Measurements from ENCODE around the gene ZNF354B. TPM values are rescaled to one million over a fixed set of nuclear protein-coding genes. Genes with fewer than 3 reads are reported as not detected.

The ZNF354B gene
- total and polyA plus RNA-seq, 2 of the 13 experiments (the other 11 are each of a cell fraction or from before 2014, with no cell fraction given): 7.8 to 10.3 TPM

DNA sequence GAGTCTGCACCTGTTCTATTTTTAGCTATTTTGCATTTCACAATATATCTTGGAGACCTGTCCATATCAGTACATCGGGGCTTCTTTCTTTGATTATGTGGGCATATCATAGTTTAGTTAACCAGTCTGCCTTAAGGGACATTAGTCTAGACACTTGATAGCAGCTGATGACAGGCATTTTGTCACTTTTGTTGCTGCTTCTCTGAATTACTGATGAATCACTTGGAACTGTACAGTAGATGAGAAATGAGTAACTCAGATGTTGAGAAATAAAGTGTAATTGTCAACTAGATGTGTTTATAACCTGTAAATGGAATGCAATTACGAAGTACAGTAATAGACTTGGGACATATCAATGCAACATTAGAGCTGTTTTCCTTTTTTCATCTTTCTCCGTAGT, 43.1 kb downstream of the ZNF354B start:
- 34% methylated on average over 3 of the region's 3 CpGs for WGBS (ENCODE audit: low lambda C conversion rate)
- TF ChIP-seq, protein P1, sequence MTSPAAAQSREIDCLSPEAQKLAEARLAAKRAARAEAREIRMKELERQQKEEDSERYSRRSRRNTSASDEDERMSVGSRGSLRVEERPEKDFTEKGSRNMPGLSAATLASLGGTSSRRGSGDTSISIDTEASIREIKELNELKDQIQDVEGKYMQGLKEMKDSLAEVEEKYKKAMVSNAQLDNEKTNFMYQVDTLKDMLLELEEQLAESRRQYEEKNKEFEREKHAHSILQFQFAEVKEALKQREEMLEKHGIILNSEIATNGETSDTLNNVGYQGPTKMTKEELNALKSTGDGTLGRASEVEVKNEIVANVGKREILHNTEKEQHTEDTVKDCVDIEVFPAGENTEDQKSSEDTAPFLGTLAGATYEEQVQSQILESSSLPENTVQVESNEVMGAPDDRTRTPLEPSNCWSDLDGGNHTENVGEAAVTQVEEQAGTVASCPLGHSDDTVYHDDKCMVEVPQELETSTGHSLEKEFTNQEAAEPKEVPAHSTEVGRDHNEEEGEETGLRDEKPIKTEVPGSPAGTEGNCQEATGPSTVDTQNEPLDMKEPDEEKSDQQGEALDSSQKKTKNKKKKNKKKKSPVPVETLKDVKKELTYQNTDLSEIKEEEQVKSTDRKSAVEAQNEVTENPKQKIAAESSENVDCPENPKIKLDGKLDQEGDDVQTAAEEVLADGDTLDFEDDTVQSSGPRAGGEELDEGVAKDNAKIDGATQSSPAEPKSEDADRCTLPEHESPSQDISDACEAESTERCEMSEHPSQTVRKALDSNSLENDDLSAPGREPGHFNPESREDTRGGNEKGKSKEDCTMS (CRISPR knock-in tag; conservative IDR thresholded peaks at IDR 0.05): no peak
- TF ChIP-seq ZNF232 (CRISPR knock-in tag; IDR thresholded peaks at IDR 0.05; ENCODE audit: borderline replicate concordance) (no peak), ZNF3 (CRISPR knock-in tag; IDR thresholded peaks at IDR 0.05) (no peak), JARID2 (CRISPR knock-in tag; IDR thresholded peaks at IDR 0.05; ENCODE audit: insufficient replicate concordance) (no peak), ZNF503 (CRISPR knock-in tag; IDR thresholded peaks at IDR 0.05) (no peak), SMAD9 (CRISPR knock-in tag; IDR thresholded peaks at IDR 0.05) (no peak), ZNF749 (CRISPR knock-in tag; IDR thresholded peaks at IDR 0.05; ENCODE audit: borderline replicate concordance) (no peak), ZSCAN31 (CRISPR knock-in tag; IDR thresholded peaks at IDR 0.05; ENCODE audit: low read depth) (no peak), ZMYM2 (CRISPR knock-in tag; IDR thresholded peaks at IDR 0.05) (no peak), ZNF230 (CRISPR knock-in tag; IDR thresholded peaks at IDR 0.05) (no peak), KDM4B (CRISPR knock-in tag; IDR thresholded peaks at IDR 0.05) (no peak), ATM (IDR thresholded peaks at IDR 0.05; ENCODE audit: borderline replicate concordance) (no peak), ZFP90 (CRISPR knock-in tag; IDR thresholded peaks at IDR 0.05; ENCODE audit: borderline replicate concordance) (no peak)
- TF ChIP-seq, protein P2, sequence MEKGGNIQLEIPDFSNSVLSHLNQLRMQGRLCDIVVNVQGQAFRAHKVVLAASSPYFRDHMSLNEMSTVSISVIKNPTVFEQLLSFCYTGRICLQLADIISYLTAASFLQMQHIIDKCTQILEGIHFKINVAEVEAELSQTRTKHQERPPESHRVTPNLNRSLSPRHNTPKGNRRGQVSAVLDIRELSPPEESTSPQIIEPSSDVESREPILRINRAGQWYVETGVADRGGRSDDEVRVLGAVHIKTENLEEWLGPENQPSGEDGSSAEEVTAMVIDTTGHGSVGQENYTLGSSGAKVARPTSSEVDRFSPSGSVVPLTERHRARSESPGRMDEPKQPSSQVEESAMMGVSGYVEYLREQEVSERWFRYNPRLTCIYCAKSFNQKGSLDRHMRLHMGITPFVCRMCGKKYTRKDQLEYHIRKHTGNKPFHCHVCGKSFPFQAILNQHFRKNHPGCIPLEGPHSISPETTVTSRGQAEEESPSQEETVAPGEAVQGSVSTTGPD (CRISPR knock-in tag; IDR thresholded peaks at IDR 0.05): no peak
- TF ChIP-seq, protein P3, sequence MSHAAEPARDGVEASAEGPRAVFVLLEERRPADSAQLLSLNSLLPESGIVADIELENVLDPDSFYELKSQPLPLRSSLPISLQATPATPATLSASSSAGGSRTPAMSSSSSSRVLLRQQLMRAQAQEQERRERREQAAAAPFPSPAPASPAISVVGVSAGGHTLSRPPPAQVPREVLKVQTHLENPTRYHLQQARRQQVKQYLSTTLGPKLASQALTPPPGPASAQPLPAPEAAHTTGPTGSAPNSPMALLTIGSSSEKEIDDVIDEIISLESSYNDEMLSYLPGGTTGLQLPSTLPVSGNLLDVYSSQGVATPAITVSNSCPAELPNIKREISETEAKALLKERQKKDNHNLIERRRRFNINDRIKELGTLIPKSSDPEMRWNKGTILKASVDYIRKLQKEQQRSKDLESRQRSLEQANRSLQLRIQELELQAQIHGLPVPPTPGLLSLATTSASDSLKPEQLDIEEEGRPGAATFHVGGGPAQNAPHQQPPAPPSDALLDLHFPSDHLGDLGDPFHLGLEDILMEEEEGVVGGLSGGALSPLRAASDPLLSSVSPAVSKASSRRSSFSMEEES (CRISPR knock-in tag; IDR thresholded peaks at IDR 0.05): no peak
- TF ChIP-seq, protein P4, sequence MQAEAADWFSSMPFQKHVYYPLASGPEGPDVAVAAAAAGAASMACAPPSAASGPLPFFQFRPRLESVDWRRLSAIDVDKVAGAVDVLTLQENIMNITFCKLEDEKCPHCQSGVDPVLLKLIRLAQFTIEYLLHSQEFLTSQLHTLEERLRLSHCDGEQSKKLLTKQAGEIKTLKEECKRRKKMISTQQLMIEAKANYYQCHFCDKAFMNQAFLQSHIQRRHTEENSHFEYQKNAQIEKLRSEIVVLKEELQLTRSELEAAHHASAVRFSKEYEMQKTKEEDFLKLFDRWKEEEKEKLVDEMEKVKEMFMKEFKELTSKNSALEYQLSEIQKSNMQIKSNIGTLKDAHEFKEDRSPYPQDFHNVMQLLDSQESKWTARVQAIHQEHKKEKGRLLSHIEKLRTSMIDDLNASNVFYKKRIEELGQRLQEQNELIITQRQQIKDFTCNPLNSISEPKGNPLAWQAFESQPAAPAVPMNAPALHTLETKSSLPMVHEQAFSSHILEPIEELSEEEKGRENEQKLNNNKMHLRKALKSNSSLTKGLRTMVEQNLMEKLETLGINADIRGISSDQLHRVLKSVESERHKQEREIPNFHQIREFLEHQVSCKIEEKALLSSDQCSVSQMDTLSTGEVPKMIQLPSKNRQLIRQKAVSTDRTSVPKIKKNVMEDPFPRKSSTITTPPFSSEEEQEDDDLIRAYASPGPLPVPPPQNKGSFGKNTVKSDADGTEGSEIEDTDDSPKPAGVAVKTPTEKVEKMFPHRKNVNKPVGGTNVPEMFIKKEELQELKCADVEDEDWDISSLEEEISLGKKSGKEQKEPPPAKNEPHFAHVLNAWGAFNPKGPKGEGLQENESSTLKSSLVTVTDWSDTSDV (CRISPR knock-in tag; IDR thresholded peaks at IDR 0.05): no peak
- no peak overlapping the region for H2AFZ ChIP-seq (ENCODE audit: low read length)
- ChIA-PET CTCF (ENCODE audit: low intra/inter-chr PET ratio, low total read pairs) (no interaction called here), POLR2A (no interaction called here)
- H3K27me3 ChIP-seq (ENCODE audit: control insufficient read depth in 1 of 2, insufficient read depth in 2 of 2, low read length in 2 of 2): no peaks in the 10 kb centered on the region
- no peaks in the 10 kb centered on the region for H3K79me2 ChIP-seq (ENCODE audit: insufficient read depth, low read length)
- H3K9ac ChIP-seq (ENCODE audit: insufficient read depth, low read depth, low read length): no peak overlapping the region
- BruUV-seq (replicated peaks): no TSS peak
- FAIRE-seq: no peak
- H3K36me3 ChIP-seq (replicated peaks in 1 of 2; ENCODE audit: control insufficient read depth in 1 of 2, insufficient read depth in 2 of 2, low read length in 2 of 2): no peaks in the 10 kb centered on the region
- peaks cover 12% of the 10 kb centered on the region for H3K4me1 ChIP-seq (ENCODE audit: insufficient read depth, low read length)
- in situ Hi-C loops (cut with HindIII; ENCODE audit: extremely low pct_ligation_motif_present, low pct_unique_long_range_greater_than_20kb) (no loop called here), intact Hi-C loops (cut with micrococcal nuclease; ENCODE audit: unreplicated experiment) (no loop called here)
- H3K4me3 ChIP-seq (replicated peaks in 1 of 3; ENCODE audit: insufficient read depth in 1 of 3, low read depth in 2 of 3, low read length in 3 of 3): no peak overlapping the region
- H4K20me1 ChIP-seq (ENCODE audit: insufficient read depth, low read length): no peaks in the 10 kb centered on the region
- no peak overlapping the region for H3K4me2 ChIP-seq (ENCODE audit: low read depth, low read length)
- ATAC-seq: no peak
- H3K9me3 ChIP-seq (ENCODE audit: low read length): peaks cover 53% of the 10 kb centered on the region
- DNase-seq (ENCODE audit: low spot score): no peak
- no peak overlapping the region for H3K27ac ChIP-seq (ENCODE audit: extremely low read length, insufficient read depth, low read length)

All from HepG2 (cell line).